ENCODE measurements around the gene SPRTN.

Gene SPRTN

GRCh38 chr1:231397886-231398671, 60.0 kb downstream of the SPRTN start:
- no peak for TF ChIP-seq ZFX (IDR thresholded peaks at IDR 0.05; ENCODE audit: borderline replicate concordance)

GRCh38 chr1:231401478-231401877, 63.4 kb downstream of the SPRTN start:
- no peak overlapping the region for H3K27ac ChIP-seq
- no peak for TF ChIP-seq CTCF (IDR thresholded peaks at IDR 0.05)
- TF ChIP-seq ZFX (IDR thresholded peaks at IDR 0.05; ENCODE audit: borderline replicate concordance) = no peak

More at GRCh38 chr1:231397886-231398671, 60.0 kb downstream of the SPRTN start:
- H3K27ac ChIP-seq = no peak overlapping the region

DNA sequence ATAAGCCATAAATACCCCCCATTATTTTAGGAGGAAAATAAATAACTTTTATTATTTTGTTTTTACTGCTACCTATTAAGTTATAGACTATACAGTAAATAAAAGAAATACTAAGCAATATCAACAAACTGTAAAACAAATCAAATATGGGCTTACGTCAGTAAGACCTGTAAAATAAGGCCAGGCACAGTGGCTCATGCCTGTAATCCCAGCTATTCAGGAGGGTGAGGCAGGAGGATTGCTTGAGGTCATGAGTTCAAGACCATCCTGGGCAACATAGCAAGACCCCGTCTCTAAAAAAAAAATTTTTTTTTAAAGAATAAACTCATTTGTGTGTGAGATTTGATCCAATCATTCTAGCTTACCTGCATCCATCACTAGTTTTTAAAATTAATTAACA, 66.2 kb downstream of the SPRTN start:
- no peak overlapping the region for H3K27ac ChIP-seq
- TF ChIP-seq CTCF (IDR thresholded peaks at IDR 0.05) (no peak), ZFX (IDR thresholded peaks at IDR 0.05; ENCODE audit: borderline replicate concordance) (no peak)
